GM21576 (cell line): ENCODE data around the gene KREMEN1.
"Not testable (repeated sequence)": the region's sequence is repeated elsewhere in the genome, so short reads cannot be mapped to it uniquely, and the experiment has no call there.

ENCODE experiments used
- ATAC-seq: cut with Tn5 transposase; IDR thresholded peaks from one replicate; pipeline ENCODE4 v1.9.1; 2021; ENCODE audit warnings: mild to moderate bottlenecking, moderate library complexity; ENCODE audit not compliant: unreplicated experiment

The KREMEN1 gene

GRCh38 chr22:29102300-29102699, 29.5 kb downstream of the KREMEN1 start:
- ATAC-seq: no peak

GRCh38 chr22:29103121-29103520, 30.3 kb downstream of the KREMEN1 start:
- no peak for ATAC-seq

- ATAC-seq: no peak
Observed at GRCh38 chr22:29105468-29105867, 32.6 kb downstream of the KREMEN1 start.

DNA sequence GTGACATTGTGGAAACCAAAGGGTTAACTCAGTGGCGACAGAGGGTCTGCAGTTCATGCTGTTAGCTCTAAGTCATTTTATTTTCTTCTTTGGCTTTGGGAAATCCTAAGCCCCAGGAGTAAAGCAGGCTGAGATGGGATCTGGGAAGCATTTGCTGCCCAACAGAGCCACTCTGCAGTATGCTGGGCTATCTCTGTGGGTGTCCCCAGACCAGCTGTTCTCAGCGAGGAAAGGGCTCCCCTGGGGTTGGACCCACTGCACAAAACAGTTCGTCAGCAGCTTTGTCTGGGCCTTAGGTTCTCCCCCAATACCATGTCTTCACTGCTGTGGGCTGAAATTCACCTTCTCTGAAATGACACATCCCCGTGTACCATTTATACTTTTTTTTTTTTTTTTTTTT, 34.0 kb downstream of the KREMEN1 start:
- no peak for ATAC-seq

DNA sequence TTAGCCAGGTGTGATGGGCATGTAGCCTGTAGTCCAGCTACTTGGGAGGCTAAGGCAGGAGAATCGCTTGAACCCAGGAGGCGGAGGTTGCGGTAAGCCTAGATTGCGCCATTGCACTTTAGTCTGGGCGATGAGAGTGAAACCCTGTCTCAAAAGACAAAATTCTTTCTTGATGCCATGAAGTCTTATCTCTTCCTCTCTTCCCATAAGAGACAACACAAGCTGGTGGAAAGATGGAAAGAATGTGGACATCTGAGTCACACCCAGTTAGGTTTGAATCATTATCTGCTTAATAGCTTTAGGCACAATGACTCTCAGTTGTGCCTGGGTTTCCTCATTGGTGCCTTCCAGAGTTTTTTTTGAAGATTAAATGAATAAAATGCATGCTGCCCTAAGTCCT, 35.3 kb downstream of the KREMEN1 start:
- ATAC-seq: no peak

- ATAC-seq: no peak
Observed at GRCh38 chr22:29109822-29110221, 37.0 kb downstream of the KREMEN1 start.

DNA sequence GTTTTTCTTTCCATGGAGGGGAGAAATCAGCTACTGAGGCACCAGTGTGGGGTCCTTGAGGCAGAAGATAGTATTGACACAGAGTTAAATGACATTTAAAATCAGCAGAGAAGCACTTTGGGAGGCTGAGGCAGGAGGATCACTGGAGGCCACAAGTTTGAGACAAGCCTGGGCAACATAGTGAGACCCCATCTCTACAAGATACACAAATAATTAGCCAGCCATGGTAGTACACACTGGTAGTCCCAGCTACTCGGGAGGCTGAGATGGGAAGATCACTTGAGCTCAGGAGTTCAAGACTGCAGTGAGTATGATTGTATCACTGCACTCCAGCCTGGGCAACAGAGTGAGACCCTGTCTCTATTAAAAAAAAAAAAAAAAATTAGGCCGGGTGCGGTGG, 38.1 kb downstream of the KREMEN1 start:
- no peak for ATAC-seq

- no peak for ATAC-seq
Observed at GRCh38 chr22:29112121-29112520, 39.3 kb downstream of the KREMEN1 start.

GRCh38 chr22:29112681-29113080, 39.8 kb downstream of the KREMEN1 start:
- no peak for ATAC-seq

DNA sequence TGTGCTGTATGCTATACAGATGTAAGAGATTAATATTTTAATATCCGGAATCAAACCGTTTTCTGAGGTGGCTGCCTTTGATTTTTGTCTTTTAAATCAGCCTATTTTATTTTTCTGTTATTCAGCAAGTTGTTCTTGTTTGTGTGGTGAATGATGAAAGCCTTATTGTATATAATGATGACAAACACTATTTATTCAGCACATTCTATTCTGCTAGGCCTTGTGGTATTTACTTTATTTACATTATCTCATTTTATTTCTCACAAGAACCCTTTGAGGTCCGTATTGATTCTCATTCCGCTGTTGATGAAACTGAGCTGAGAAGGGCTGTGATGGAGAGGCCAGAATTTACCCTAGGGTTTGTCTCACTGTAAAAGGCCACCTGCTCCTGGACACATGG, 40.5 kb downstream of the KREMEN1 start:
- no peak for ATAC-seq

- ATAC-seq: no peak
Observed at GRCh38 chr22:29114392-29114791, 41.6 kb downstream of the KREMEN1 start.

DNA sequence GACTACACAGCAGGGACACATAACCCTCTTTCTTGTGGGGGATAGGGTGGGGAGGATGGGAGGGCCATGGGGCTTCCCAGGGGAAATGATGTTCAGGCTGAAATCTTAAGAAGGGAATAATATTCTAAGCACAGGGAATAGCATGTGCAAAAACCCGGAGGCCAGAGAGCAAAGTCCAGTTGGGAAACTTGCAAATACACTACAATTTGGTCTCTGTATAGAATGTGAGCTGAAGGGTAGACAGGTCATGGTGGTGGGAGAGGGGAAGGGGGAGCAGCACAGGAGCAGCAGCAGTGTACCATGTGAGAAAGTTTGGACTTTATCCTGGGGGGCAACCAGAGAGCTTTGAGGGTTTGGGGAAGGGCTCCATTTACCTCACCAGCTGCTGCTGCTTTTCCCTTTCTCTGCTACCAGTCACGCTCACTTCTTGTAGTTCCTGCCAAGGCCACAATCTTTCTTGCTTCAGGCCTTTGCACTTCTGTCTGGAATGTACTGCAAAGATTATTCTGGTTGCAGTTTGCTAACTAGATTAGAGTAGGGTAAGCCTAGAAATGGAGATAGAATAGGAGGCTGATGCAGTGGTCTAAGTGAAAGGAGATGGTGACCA, 43.0 kb downstream of the KREMEN1 start:
- no peak for ATAC-seq

- ATAC-seq: no peak
Observed at GRCh38 chr22:29116397-29117123, 43.7 kb downstream of the KREMEN1 start.

DNA sequence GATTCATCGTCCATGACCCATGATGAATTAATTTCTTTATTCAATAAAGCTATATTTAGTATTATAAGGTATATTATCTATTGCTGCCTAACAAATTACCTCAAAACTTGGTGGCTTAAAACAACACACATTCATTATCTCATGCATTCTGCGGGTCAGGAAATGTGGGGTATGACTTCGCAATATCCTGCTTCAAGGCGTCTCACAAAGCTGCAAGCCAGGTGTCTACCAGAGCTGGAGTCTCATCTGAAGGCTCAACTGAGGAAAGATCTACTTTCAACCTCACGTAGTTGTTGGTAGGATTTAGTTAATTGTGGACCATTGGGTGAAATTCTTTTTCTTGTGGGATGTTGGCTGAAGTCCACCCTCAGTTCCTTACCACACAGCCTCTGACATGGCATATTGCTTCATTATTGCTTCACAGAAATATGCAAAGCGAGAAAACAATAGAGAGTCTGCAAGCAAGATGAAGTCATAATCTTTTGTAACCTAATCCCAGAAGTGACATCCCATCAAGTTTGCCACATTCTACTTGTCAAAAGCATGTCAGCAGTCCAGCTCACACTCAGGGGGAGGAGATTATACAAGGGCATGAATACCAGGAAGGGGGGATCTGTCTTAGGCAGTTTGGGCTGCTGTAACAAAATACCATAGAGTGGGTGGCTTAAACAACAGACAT, 45.1 kb downstream of the KREMEN1 start:
- no peak for ATAC-seq

- ATAC-seq: not testable (repeated sequence)
Observed at GRCh38 chr22:29120098-29120912, 47.5 kb downstream of the KREMEN1 start.

DNA sequence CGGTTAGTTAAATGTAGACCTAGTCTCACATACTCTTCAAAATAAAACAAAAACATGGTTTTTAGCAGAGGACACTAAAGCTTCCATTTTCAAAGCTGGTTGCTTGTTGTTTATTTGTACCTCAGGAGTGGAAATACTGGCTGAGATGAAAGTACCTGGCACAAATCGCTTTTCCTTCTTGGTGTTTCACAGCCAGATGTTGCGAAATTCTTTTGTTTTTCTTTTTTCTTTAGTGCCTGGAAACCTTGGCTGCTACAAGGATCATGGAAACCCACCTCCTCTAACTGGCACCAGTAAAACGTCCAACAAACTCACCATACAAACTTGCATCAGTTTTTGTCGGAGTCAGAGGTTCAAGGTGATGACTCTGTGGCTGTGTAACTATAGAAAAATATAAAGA, 48.3 kb downstream of the KREMEN1 start:
- no peak for ATAC-seq

DNA sequence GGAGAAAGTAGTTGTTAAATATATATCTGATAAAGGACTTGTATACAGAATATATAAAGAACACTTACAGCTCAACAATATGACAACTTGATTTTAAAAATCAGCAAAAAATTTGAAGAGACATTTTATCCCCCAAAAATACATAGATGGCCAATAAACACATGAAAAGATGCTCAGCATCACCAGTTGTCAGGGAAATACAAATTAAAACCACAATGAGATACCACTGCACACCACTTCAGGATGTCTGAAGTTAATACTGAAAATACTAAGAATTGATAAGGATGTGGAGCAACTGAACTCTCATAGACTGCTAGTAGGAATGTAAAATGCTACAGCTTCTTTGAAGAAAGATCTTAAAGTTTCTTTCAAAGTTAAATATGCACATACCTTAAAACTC, 49.2 kb downstream of the KREMEN1 start:
- ATAC-seq: no peak

GRCh38 chr22:29124777-29125442, 52.1 kb downstream of the KREMEN1 start:
- no peak for ATAC-seq

- no peak for ATAC-seq
Observed at GRCh38 chr22:29125443-29125778, 52.6 kb downstream of the KREMEN1 start.

- ATAC-seq: no peak
Observed at GRCh38 chr22:29125844-29126243, 53.0 kb downstream of the KREMEN1 start.
